AG09319 (cell line): Measurements from ENCODE around the gene APOB.

Experiments
- DNase-seq: peaks from one replicate; pipeline ENCODE4 v3.0.0-alpha.2; 2010; ENCODE audit warnings: low read depth; ENCODE audit errors: extremely low read depth
- CTCF ChIP-seq: IDR thresholded peaks from 2 replicates; pipeline ENCODE4 v1.5.1; 2011; ENCODE audit warnings: low read depth, mild to moderate bottlenecking, inconsistent platforms, low read length, moderate library complexity

Gene APOB

GRCh38 chr2:21023419-21024181, 20.3 kb downstream of the APOB start:
- DNase-seq = no peak
- TF ChIP-seq CTCF = no peak

- no peak for TF ChIP-seq CTCF
- DNase-seq = no peak
These were observed 21.0 kb downstream of the APOB start for GRCh38 chr2:21022792-21023367.

- TF ChIP-seq CTCF = no peak
- DNase-seq = no peak
These were observed 22.4 kb downstream of the APOB start for GRCh38 chr2:21021430-21021829.

GRCh38 chr2:21020668-21021288, 23.1 kb downstream of the APOB start:
- no peak for TF ChIP-seq CTCF
- DNase-seq = no peak

GRCh38 chr2:21020031-21020667, 23.7 kb downstream of the APOB start:
- no peak for TF ChIP-seq CTCF
- DNase-seq = no peak

- no peak for DNase-seq
- TF ChIP-seq CTCF = no peak
These were observed 24.2 kb downstream of the APOB start for GRCh38 chr2:21019678-21020021.
